HG03575 (cell line): ENCODE measurements around the gene SLC12A5.
"Not testable (repeated sequence)": the region's sequence is repeated elsewhere in the genome, so short reads cannot be mapped to it uniquely, and the experiment has no call there.

Experiments
- ATAC-seq: cut with Tn5 transposase; IDR thresholded peaks from one replicate; pipeline ENCODE4 v1.9.1; 2021; ENCODE audit not compliant: unreplicated experiment, insufficient number of reproducible peaks, low FRiP score; ENCODE audit errors: extremely low read depth

The SLC12A5 gene

GRCh38 chr20:46028772-46029371 is at the start of gene SLC12A5:
TSS of gene SLC12A5 (plus strand) at chr20:46029215. CDS start at chr20:46029345, 130 bp downstream.
- ATAC-seq, result no peak

GRCh38 chr20:45981261-45981660 is 47.8 kb upstream of the SLC12A5 start:
- ATAC-seq, result no peak

- no peak for ATAC-seq
Observed at GRCh38 chr20:45983279-45983743, 45.7 kb upstream of the SLC12A5 start.

GRCh38 chr20:45985573-45985972 is 43.4 kb upstream of the SLC12A5 start:
- no peak for ATAC-seq

- ATAC-seq, result no peak
Observed at GRCh38 chr20:45987108-45987780, 41.8 kb upstream of the SLC12A5 start.

GRCh38 chr20:45988830-45989229 is 40.2 kb upstream of the SLC12A5 start:
- ATAC-seq, result not testable (repeated sequence)

- ATAC-seq, result no peak
Observed at GRCh38 chr20:45991616-45992015, 37.4 kb upstream of the SLC12A5 start.

- no peak for ATAC-seq
Observed at GRCh38 chr20:45993197-45993951, 35.6 kb upstream of the SLC12A5 start.

GRCh38 chr20:45994761-45995493 is 34.1 kb upstream of the SLC12A5 start:
- ATAC-seq, result no peak

- ATAC-seq, result not testable (repeated sequence)
Observed at GRCh38 chr20:45995495-45996097, 33.4 kb upstream of the SLC12A5 start.

- ATAC-seq, result no peak
Observed at GRCh38 chr20:45997187-45997586, 31.8 kb upstream of the SLC12A5 start.

- ATAC-seq, result no peak
Observed at GRCh38 chr20:45998337-45998736, 30.7 kb upstream of the SLC12A5 start.

- ATAC-seq, result no peak
Observed at GRCh38 chr20:45998761-45999160, 30.3 kb upstream of the SLC12A5 start.

GRCh38 chr20:45999557-46000261 is 29.3 kb upstream of the SLC12A5 start:
- no peak for ATAC-seq

- no peak for ATAC-seq
Observed at GRCh38 chr20:46000262-46000996, 28.6 kb upstream of the SLC12A5 start.

- ATAC-seq, result no peak
Observed at GRCh38 chr20:46001498-46001897, 27.5 kb upstream of the SLC12A5 start.

GRCh38 chr20:46002008-46002407 is 27.0 kb upstream of the SLC12A5 start:
- ATAC-seq, result no peak

- no peak for ATAC-seq
Observed at GRCh38 chr20:46004187-46004586, 24.8 kb upstream of the SLC12A5 start.
